GM10248 (cell line): ENCODE data around the gene NUDT21.

Source experiments
- CTCF ChIA-PET: fragments of 300-600 bp; sonication (Branson Sonifier 250); formaldehyde crosslinking; extraction: SDS; loops from one replicate; lab custom pipeline; 2021; ENCODE audit warnings: antibody characterized with exemption; lab: Yijun Ruan, JAX
- POLR2A ChIA-PET: fragments of 350-650 bp; sonication (Branson Sonifier 250); formaldehyde crosslinking; extraction: SDS; loops from one replicate; lab custom pipeline; 2020; ENCODE audit warnings: antibody characterized with exemption; lab: Yijun Ruan, JAX
- DNase-seq: peaks from one replicate; pipeline ENCODE4 v3.0.0; 2012; ENCODE audit errors: extremely low spot score
- TF ChIP-seq, protein P1 (sequence below): IDR thresholded peaks from 2 replicates; pipeline ENCODE4 v1.5.1; 2012; ENCODE audit warnings: mild to moderate bottlenecking, low read depth; ENCODE audit errors: extremely low read depth, missing control alignments, control extremely low read depth

The NUDT21 gene

DNA sequence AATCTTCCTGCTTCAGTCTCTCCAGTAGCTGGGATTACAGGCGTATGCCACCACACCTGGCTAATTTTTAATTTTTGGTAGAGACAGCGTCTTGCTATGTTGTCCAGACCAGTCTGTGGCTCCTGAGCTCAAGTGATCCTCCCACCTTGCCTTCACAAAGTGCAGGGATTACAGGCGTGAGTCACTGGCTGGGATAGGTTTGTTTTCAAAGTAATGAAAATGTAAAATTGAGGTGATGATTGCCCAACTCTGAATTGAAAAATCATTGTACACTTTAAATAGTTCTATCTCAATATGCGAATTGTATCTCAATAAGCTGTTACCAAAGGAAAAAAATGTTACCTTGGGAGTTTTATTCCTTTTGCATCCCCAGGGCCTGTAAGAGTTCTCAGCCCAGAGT is 24.5 kb downstream of the NUDT21 start:
- TF ChIP-seq, protein P1, sequence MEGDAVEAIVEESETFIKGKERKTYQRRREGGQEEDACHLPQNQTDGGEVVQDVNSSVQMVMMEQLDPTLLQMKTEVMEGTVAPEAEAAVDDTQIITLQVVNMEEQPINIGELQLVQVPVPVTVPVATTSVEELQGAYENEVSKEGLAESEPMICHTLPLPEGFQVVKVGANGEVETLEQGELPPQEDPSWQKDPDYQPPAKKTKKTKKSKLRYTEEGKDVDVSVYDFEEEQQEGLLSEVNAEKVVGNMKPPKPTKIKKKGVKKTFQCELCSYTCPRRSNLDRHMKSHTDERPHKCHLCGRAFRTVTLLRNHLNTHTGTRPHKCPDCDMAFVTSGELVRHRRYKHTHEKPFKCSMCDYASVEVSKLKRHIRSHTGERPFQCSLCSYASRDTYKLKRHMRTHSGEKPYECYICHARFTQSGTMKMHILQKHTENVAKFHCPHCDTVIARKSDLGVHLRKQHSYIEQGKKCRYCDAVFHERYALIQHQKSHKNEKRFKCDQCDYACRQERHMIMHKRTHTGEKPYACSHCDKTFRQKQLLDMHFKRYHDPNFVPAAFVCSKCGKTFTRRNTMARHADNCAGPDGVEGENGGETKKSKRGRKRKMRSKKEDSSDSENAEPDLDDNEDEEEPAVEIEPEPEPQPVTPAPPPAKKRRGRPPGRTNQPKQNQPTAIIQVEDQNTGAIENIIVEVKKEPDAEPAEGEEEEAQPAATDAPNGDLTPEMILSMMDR, result no peak
- CTCF ChIA-PET, result interaction anchor here (1.2 to 1.3 kb wide), 2 partner anchors 12 to 16 kb away, joined by 3 to 5 read pairs; no protein-coding TSS in a partner anchor
- POLR2A ChIA-PET, result interaction anchor here (1.0 kb wide), 1 partner anchor 25 kb away, joined by 3 read pairs; the partner anchor contains the start of genes NUDT21 and OGFOD1
- no peak for DNase-seq

DNA sequence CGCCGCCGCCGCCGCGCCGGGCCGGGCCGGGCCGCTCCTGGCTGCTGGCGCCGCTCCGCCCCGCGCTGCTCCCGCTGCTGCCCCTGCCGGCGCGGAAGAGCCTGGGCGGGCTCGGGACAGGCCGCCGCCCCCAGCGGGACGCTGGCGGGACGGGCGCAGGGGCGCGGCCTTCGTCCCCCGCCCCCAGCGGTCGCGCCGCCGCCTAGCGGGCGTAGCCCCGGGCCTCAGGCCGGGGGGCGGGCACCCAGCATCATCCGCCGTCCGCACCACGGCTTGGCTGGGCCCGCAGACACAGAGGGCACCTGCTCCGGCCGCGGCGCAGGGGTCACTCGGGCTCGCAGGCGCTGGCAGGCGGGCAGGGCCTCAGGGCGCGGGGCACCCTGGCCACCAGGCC is 25.7 kb downstream of the NUDT21 start, which contains the start of gene AMFR:
Gene AMFR (minus strand): TSS at position 107 of the 394 bp plus-strand sequence. CDS start 218 bp downstream, outside the sequence.
- ChIA-PET CTCF (no interaction called here), POLR2A (no interaction called here)
- DNase-seq, result peak; percentile 93
- TF ChIP-seq, protein P1, result peak; percentile 53

DNA sequence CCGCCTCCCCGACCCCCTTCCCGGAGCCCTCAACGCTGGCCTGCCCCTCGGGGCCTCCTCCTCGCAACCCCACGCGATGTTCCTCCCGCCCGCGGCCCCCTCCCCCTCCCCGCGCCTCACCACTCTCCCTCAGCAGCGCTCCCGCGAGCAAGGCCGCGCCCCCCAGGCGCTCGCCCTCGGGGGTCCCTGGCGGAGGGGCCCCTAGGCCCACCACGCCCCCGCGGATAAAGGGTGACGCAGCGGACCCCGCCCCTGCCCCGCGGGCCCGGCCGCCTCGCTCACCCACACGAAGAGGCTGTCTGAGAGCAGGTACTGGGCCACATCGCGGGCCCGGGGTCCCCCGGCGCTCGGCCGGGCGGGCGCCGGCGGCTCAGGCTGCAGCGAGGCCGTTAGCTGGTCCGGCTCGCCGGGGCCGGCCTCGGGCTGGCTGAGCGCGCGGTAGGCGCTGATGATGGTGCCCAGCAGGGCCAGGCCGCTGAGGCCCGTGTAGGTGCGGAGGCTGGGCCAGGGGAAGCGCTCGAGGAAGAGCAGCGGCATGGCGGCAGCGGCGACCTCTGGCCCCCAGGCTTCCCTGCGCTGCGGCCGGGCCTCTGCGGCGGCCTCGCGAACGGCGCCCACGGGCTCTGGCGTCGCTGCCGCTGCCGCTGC is 26.2 kb downstream of the NUDT21 start:
- no peak for DNase-seq
- ChIA-PET CTCF (no interaction called here), POLR2A (no interaction called here)
- TF ChIP-seq, protein P1, result no peak

DNA sequence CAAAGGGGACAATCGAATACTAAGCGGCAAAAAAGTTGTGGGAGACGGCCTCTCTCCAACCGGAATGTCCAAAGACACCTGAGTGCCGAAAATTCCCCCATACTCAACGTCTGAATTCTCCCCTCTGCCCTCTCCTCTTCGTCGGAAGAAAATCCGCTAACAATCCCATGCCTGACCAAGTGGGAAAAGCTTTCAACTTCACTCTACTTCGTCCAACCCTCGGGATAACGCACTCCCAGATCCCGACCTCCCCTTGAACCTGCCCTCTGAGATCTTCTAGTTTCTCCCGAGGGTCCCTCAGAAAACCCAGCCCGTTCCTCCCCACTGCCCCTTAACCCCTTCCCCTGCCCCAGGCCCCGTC is 26.7 kb downstream of the NUDT21 start:
- ChIA-PET CTCF (no interaction called here), POLR2A (no interaction called here)
- no peak for DNase-seq
- TF ChIP-seq, protein P1, result no peak

DNA sequence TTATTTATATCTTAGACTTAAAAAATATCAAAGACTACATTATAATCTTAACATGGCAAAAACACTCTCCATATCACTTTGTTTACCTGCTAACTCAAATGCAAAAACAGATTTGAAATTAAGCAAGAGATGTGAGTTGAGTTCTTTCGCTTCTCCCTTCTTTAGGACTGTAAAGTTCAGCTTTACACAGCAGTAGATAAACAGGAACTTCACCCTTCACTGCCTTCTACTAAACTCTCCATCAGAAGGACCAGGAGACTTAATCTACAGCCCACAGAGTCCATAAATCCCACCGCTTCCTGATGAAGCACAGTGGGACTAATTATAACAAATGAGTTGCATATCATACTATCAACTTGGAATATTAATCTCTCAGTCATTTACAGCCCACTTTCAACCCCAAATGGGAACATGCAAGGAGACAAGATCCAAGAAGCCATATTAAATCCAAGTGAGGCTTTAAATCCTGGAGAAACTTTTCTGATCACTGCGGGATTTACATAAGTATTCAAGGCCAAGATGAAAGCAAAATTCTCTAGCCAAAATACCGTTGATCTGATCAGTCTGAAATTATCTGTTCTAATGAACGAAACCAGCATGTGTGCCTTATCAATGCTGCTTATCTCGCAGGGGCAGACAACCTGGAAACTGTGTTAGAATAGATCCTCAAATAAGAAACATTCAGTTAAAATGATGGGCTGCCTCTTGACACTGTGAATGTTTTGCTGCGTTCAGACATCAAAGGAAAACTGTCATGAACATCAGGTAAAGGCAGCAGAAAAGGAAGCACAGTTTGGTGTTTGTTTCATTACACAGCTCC is 27.3 kb downstream of the NUDT21 start:
- TF ChIP-seq, protein P1, result no peak
- ChIA-PET POLR2A (no interaction called here), CTCF (interaction anchor here (0.9 kb wide), 1 partner anchor 15 kb away, joined by 3 read pairs; no protein-coding TSS in a partner anchor)
- peak; percentile 42 for DNase-seq

DNA sequence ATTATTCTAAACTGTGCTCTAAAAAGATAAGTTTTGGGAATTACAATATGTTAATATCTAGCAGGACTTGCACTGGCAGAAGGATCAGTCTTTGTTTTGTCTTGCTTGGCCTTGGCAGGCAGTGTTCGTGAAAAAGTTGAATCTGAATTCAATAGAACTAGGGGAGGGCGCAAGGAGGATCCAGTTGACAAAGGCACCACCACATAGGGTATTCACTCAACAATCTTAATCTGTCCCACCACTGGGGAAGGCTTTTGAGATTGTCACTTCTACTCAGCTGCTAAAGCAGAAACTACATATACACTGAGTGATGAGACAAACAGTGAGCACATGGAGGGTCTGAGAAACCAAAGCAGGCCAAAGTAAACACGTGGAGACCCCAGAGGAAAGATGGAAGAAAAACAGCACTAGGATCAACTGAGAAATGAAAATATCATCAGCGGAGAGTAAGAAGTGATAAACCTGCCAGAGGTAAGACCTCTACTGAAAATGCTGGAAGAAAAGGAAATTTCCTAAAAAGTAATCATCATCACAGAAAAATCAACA is 28.2 kb downstream of the NUDT21 start:
- ChIA-PET CTCF (interaction anchor here (0.9 kb wide), 1 partner anchor 14 kb away, joined by 3 read pairs; no protein-coding TSS in a partner anchor), POLR2A (no interaction called here)
- no peak for DNase-seq
- TF ChIP-seq, protein P1, result no peak
